Endothelial cell of umbilical vein (primary cell): ENCODE data around the gene ATXN1.

Experiments used
- EZH2 ChIP-seq: IDR thresholded peaks from 2 replicates; pipeline ENCODE4 v1.6.1; 2012; ENCODE audit warnings: borderline replicate concordance, low read depth, mild to moderate bottlenecking, moderate library complexity, low read length, inconsistent platforms; ENCODE audit not compliant: severe bottlenecking
- POLR2A ChIP-seq: IDR thresholded peaks from 2 replicates; pipeline ENCODE4 v1.6.1; 2012; ENCODE audit warnings: low read depth, mild to moderate bottlenecking, control low read depth, low read length
- POLR2AphosphoS5 ChIP-seq: IDR thresholded peaks from 2 replicates; pipeline ENCODE4 v1.6.1; 2012; ENCODE audit warnings: low read depth, mild to moderate bottlenecking, control low read depth, low read length, moderate library complexity; ENCODE audit not compliant: insufficient read depth
- TF ChIP-seq, protein P1 (sequence below), 2 donors: IDR thresholded peaks; 1 replicate in 1 of 2; 2 replicates in 1 of 2; pipeline ENCODE4 v1.5.1; 2011; ENCODE audit warnings: low read length in 2 of 2, mild to moderate bottlenecking in 2 of 2, moderate library complexity in 2 of 2, control low read depth in 1 of 2, inconsistent platforms in 1 of 2, low read depth in 1 of 2; ENCODE audit not compliant: insufficient read depth in 1 of 2; ENCODE audit errors: extremely low read depth in 1 of 2
- TF ChIP-seq, protein P2 (sequence below): IDR thresholded peaks from 2 replicates; pipeline ENCODE4 v1.6.1; 2011; ENCODE audit not compliant: insufficient read depth, insufficient read length

DNA sequence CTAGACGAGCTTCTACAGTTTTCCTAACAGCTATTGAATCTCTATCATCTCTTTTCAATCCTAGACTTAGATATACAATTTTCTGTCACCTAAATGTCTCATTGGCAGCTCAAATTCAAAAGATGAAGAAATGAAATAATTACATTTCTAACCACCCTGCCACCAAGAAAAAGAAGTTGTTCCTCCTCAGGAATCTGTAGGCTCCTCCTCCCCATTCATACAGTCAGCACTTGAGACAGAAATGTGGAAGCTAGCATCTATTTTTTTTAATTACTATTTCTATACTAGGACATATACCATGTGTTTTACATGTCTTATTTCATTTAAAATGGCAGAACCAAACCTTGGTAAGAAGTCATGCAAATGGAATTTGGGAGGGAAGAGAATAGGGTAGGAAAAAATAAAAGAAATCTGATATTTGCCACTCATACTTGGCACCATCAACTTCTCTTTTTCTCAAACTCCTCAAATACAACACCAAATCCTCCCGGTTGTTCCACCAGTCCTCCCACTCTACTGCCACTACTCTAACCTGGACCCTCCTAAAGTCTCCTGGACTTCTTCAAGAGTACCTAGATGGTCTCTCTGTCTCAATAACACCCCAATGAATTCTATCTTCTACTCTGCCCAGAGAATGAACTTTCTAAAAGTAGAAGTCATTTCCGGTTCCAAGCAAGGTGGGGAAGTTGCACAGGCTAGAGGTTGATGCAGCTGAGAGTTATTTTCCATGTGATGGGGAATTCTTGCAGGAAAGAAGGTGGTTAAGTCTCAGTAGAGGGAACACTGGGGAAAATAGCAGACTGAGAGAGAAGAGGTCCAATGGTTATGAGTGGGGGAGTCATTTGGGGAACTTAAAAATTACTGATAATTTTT lies 54.1 kb downstream of the ATXN1 start:
- TF ChIP-seq, protein P1, sequence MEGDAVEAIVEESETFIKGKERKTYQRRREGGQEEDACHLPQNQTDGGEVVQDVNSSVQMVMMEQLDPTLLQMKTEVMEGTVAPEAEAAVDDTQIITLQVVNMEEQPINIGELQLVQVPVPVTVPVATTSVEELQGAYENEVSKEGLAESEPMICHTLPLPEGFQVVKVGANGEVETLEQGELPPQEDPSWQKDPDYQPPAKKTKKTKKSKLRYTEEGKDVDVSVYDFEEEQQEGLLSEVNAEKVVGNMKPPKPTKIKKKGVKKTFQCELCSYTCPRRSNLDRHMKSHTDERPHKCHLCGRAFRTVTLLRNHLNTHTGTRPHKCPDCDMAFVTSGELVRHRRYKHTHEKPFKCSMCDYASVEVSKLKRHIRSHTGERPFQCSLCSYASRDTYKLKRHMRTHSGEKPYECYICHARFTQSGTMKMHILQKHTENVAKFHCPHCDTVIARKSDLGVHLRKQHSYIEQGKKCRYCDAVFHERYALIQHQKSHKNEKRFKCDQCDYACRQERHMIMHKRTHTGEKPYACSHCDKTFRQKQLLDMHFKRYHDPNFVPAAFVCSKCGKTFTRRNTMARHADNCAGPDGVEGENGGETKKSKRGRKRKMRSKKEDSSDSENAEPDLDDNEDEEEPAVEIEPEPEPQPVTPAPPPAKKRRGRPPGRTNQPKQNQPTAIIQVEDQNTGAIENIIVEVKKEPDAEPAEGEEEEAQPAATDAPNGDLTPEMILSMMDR (IDR thresholded peaks at IDR 0.05; ENCODE audit: extremely low read depth in 1 of 2, insufficient read depth in 1 of 2, low read depth in 1 of 2, low read length in 2 of 2): no peak
- no peak for TF ChIP-seq POLR2AphosphoS5
- TF ChIP-seq, protein P2, sequence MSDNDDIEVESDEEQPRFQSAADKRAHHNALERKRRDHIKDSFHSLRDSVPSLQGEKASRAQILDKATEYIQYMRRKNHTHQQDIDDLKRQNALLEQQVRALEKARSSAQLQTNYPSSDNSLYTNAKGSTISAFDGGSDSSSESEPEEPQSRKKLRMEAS: no peak
- no peak for TF ChIP-seq EZH2
- TF ChIP-seq POLR2A: no peak
